Pancreas (tissue), 10 donors: ENCODE data around the gene OAS1. TPM values are rescaled to one million over a fixed set of nuclear protein-coding genes. Genes with fewer than 3 reads are reported as not detected.
"Not testable (repeated sequence)": the region's sequence is repeated elsewhere in the genome, so short reads cannot be mapped to it uniquely, and the experiment has no call there.

Experiments
- ATAC-seq, 4 donors: fragments of 200-7000 bp; cut with Tn5 transposase; one replicate each; pipeline versions ENCODE4 v1.8.0 to v1.9.1; 2020; ENCODE audit warnings: mild to moderate bottlenecking in 4 of 4, moderate library complexity in 4 of 4
- DNase-seq, 6 donors: peaks; one replicate each; pipeline ENCODE4 v3.0.0-alpha.2; 2020
- FAIRE-seq: peaks from 2 replicates; lab custom pipeline; 2012; peaks lifted over from hg19 to GRCh38; lab: Jason Lieb, UNC
- H3K27ac ChIP-seq, 4 donors: fragments of 200-600 bp; sonication (generic); 1 replicate in 3 of 4; 2 replicates in 1 of 4; pipeline versions ENCODE4 v1.5.0 to v1.8.0; 2020
- H3K27me3 ChIP-seq, 4 donors: fragments of 200-600 bp; one replicate each; pipeline ENCODE4 v1.8.0; 2021
- H3K36me3 ChIP-seq, 3 donors: fragments of 200-600 bp; sonication (generic) in 1 of 3; one replicate each; pipeline versions ENCODE4 v1.5.0 to v1.8.0; 2020 to 2021
- H3K4me1 ChIP-seq, 3 donors: fragments of 200-600 bp; one replicate each; pipeline ENCODE4 v1.8.0; 2021
- H3K4me3 ChIP-seq, 4 donors: fragments of 200-600 bp; sonication (generic) in 2 of 4; one replicate each; pipeline versions ENCODE4 v1.5.0 to v1.8.0; 2020 to 2021
- H3K9me3 ChIP-seq, 4 donors: fragments of 200-600 bp; one replicate each; pipeline ENCODE4 v1.8.0; 2021
- WGBS, 2 donors: extraction: QIAGEN DNeasy Blood & Tissue Kit; methylation state at CpG; one replicate each; pipeline ENCODE4 v1.1.7; 2013; 5-methylcytosine and 5-hydroxymethylcytosine counted together
- intact Hi-C, 3 donors: fragments of 100-400 bp; cut with DNase I; formaldehyde crosslinking; loops; one replicate each; pipeline versions ENCODE4 v1.11.1 to v1.14.2; 2022
- polyA plus RNA-seq, 2 donors: library from polyadenylated mRNA; stranded (reverse); fragments of 200-250 nt; gene quantifications; one replicate each; pipeline ENCODE4 v1.2.3, GENCODE V29; 2013
- total RNA-seq, 6 donors: library from RNA; stranded (reverse); fragmentation: NEBNext Ultra II Directional in 4 of 6; extraction: Animal tissue kit (Norgen Biotek cat#: 25700) in 4 of 6; gene quantifications; one replicate each; pipeline versions ENCODE4 v1.2.1 to v1.2.4, GENCODE V29; 2021 to 2023
- TF ChIP-seq, protein P1 (sequence below), 4 donors: fragments of 200-600 bp; sonication (generic) in 3 of 4; IDR thresholded peaks; one replicate each; pipeline versions ENCODE4 v1.5.0 to v1.8.0; 2021; ENCODE audit warnings: antibody characterized with exemption in 4 of 4
- donor health status: healthy with polysubstance abuse.
- donor health status: DM: no; HTN: no; CAD: no; lungs with moderate emphysema.
- donor health status: DM: no; HTN: no; CAD: no.
- donor health status: control.
- donor health status: control.
- donor health status: Bipolar disorder and iron deficiency.
- donor health status: DM: yes; HTN: yes; CAD: no.
- donor health status: DM: no; HTN: no; CAD: no.
- donor health status: DM: no; HTN: no; CAD: no.
- donor health status: DM: yes; HTN: yes; CAD: no.

OAS1 gene
- total and polyA plus RNA-seq, 8 donors, result 0.91 to 10.9 (median 3.1) TPM

DNA sequence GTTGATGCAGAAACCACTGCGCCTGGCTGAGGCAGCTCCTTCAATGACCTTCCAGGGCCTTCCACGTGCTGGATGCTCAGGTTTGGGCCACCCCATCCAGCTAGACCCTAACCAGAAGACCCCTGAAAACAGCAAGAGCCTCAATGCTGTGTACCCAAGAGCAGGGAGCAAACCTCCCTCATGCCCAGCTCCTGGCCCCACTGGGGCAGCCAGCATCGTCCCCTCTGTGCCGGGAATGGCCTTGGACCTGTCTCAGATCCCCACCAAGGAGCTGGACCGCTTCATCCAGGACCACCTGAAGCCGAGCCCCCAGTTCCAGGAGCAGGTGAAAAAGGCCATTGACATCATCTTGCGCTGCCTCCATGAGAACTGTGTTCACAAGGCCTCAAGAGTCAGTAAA lies 42.0 kb downstream of the OAS1 start:
- intact Hi-C loops, result no loop called here
- no peak for ATAC-seq
- TF ChIP-seq, protein P1, sequence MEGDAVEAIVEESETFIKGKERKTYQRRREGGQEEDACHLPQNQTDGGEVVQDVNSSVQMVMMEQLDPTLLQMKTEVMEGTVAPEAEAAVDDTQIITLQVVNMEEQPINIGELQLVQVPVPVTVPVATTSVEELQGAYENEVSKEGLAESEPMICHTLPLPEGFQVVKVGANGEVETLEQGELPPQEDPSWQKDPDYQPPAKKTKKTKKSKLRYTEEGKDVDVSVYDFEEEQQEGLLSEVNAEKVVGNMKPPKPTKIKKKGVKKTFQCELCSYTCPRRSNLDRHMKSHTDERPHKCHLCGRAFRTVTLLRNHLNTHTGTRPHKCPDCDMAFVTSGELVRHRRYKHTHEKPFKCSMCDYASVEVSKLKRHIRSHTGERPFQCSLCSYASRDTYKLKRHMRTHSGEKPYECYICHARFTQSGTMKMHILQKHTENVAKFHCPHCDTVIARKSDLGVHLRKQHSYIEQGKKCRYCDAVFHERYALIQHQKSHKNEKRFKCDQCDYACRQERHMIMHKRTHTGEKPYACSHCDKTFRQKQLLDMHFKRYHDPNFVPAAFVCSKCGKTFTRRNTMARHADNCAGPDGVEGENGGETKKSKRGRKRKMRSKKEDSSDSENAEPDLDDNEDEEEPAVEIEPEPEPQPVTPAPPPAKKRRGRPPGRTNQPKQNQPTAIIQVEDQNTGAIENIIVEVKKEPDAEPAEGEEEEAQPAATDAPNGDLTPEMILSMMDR (IDR thresholded peaks at IDR 0.05), result no peak
- FAIRE-seq, result no peak
- H3K27me3 ChIP-seq, result no peaks in the 10 kb centered on the region
- H3K4me1 ChIP-seq, result no peaks in the 10 kb centered on the region
- peaks cover 0 to 7% (median 0%) of the 10 kb centered on the region in 3 donors for H3K36me3 ChIP-seq
- WGBS, 2 donors, result 93 to 95% methylated on average over 7 of the region's 7 CpGs
- no peaks in the 10 kb centered on the region for H3K9me3 ChIP-seq
- no peak overlapping the region for H3K27ac ChIP-seq
- no peak overlapping the region for H3K4me3 ChIP-seq
- DNase-seq, result no peak

DNA sequence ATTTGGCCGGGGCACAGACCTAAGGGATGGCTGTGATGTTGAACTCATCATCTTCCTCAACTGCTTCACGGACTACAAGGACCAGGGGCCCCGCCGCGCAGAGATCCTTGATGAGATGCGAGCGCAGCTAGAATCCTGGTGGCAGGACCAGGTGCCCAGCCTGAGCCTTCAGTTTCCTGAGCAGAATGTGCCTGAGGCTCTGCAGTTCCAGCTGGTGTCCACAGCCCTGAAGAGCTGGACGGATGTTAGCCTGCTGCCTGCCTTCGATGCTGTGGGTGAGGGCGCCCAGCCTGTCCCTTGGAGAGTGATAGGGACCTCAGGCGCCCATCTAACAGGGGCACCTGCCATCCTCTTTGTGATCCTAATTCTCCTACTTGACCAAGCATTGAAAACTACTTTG lies 43.9 kb downstream of the OAS1 start:
- Histone ChIP-seq H3K36me3 (peaks cover 0 to 7% (median 0%) of the 10 kb centered on the region in 3 donors), H3K27ac (no peak overlapping the region), H3K27me3 (no peaks in the 10 kb centered on the region), H3K9me3 (no peaks in the 10 kb centered on the region), H3K4me3 (no peak overlapping the region), H3K4me1 (no peaks in the 10 kb centered on the region)
- intact Hi-C loops, result no loop called here
- ATAC-seq (no peak), FAIRE-seq (no peak), DNase-seq (no peak)
- TF ChIP-seq, protein P1 (IDR thresholded peaks at IDR 0.05), result no peak
- WGBS, 2 donors, result 92% methylated on average over 11 of the region's 11 CpGs

DNA sequence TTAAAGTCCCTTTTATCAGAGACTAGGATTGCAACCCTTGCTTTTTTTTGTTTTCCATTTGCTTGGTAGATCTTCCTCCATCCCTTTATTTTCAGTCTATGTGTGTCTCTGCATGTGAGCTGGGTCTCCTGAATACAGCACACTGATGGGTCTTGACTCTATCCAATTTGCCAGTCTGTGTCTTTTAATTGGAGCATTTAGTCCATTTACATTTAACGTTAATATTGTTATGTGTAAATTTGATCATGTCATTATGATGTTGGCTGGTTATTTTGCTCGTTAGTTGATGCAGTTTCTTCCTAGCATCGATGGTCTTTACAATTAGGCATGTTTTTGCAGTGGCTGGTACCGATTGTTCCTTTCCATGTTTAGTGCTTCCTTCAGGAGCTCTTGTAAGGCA lies 50.4 kb downstream of the OAS1 start:
- H3K4me3 ChIP-seq, ATAC-seq, FAIRE-seq, H3K27me3 ChIP-seq, H3K4me1 ChIP-seq, H3K27ac ChIP-seq, H3K9me3 ChIP-seq, DNase-seq, intact Hi-C loops, H3K36me3 ChIP-seq: not testable (repeated sequence)
- WGBS, 2 donors, result 89 to 95% methylated on average over 4 of the region's 4 CpGs

DNA sequence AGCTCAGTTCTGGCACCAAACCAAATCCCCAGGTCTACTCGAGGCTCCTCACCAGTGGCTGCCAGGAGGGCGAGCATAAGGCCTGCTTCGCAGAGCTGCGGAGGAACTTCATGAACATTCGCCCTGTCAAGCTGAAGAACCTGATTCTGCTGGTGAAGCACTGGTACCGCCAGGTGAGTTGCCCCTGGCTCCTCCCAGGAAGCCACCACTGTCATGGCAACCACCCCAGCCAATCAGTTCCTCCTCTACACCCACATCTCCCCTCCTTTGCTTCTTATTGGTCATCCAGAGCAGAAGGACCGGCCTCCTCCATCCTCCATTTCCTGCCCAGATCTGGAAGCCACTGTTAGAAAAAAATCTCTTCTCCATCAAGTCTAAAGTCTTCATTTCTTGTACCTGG lies 54.3 kb downstream of the OAS1 start:
- TF ChIP-seq, protein P1 (IDR thresholded peaks at IDR 0.05), result no peak
- intact Hi-C loops, result no loop called here

DNA sequence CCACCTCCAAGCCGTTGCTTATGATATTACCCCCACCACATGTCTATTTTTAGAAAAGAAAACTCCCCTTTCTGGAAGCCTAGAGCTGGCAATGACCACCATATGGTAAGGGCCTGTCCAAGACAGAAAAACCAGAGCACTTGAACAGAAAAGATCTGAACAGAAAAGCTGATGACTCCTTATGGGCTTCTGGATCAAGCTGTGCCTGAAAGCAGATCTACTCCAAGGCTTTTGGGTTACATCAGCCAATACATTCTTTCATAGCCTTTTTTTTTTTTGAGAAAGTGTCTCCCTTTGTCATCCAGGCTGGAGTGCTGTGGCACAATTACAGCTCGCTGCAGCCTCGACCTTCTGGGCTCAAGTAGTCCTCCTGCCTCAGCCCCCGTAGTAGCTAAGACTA lies 54.8 kb downstream of the OAS1 start:
- peaks cover 0 to 7% (median 0%) of the 10 kb centered on the region in 3 donors for H3K36me3 ChIP-seq
- DNase-seq (no peak), FAIRE-seq (no peak), ATAC-seq (no peak)
- H3K4me1 ChIP-seq, result no peaks in the 10 kb centered on the region
- H3K27ac ChIP-seq, result no peak overlapping the region
- no peaks in the 10 kb centered on the region for H3K27me3 ChIP-seq
- TF ChIP-seq, protein P1 (IDR thresholded peaks at IDR 0.05), result no peak
- intact Hi-C loops, result no loop called here
- no peak overlapping the region for H3K4me3 ChIP-seq
- no peaks in the 10 kb centered on the region for H3K9me3 ChIP-seq
- 91 to 96% methylated on average over 4 of the region's 4 CpGs for WGBS, 2 donors

More for the DNA sequence above, 54.3 kb downstream of the OAS1 start:
- Histone ChIP-seq H3K4me3 (no peak overlapping the region), H3K27me3 (no peaks in the 10 kb centered on the region), H3K4me1 (no peaks in the 10 kb centered on the region), H3K36me3 (peaks cover 0 to 7% (median 0%) of the 10 kb centered on the region in 3 donors), H3K9me3 (no peaks in the 10 kb centered on the region), H3K27ac (no peak overlapping the region)
- ATAC-seq (no peak), FAIRE-seq (no peak), DNase-seq (no peak)
- WGBS, 2 donors, result 85 to 88% methylated on average over 7 of the region's 7 CpGs
